Esophagus muscularis mucosa (tissue), 4 donors: ENCODE results near the gene PARP1. TPM values are rescaled to one million over a fixed set of nuclear protein-coding genes. Genes with fewer than 3 reads are reported as not detected.

Experiments used
- DNase-seq: peaks from one replicate; pipeline ENCODE4 v3.0.0-alpha.2; 2017; ENCODE audit errors: extremely low spot score
- H3K27ac ChIP-seq, 4 donors: fragments of 200-600 bp; sonication (generic); replicated peaks in 1 of 4; 1 replicate in 3 of 4; 2 replicates in 1 of 4; pipeline ENCODE4 v1.5.1; 2016 to 2019; ENCODE audit warnings: mild to moderate bottlenecking in 1 of 4
- H3K27me3 ChIP-seq, 4 donors: fragments of 200-600 bp; sonication (generic); one replicate each; pipeline versions ENCODE4 v1.5.1 to v1.6.0; 2016 to 2019
- H3K36me3 ChIP-seq, 4 donors: fragments of 200-600 bp; sonication (generic); one replicate each; pipeline ENCODE4 v1.5.1; 2016 to 2019
- H3K4me1 ChIP-seq, 4 donors: fragments of 200-600 bp; sonication (generic); one replicate each; pipeline ENCODE4 v1.5.1; 2016 to 2019
- H3K4me3 ChIP-seq, 4 donors: fragments of 200-600 bp; sonication (generic); 1 replicate in 2 of 4; 2 replicates in 2 of 4; pipeline ENCODE4 v1.5.1; 2016 to 2019; ENCODE audit warnings: mild to moderate bottlenecking in 4 of 4, moderate library complexity in 1 of 4
- H3K9me3 ChIP-seq, 4 donors: fragments of 200-600 bp; sonication (generic); 1 replicate in 3 of 4; 2 replicates in 1 of 4; pipeline ENCODE4 v1.5.1; 2016 to 2019
- CTCF ChIP-seq, 3 experiments: fragments of 200-600 bp in 2 of 3; fragments of 450-650 bp in 1 of 3; sonication (generic) in 2 of 3; IDR thresholded peaks; one replicate each; pipeline ENCODE4 v1.5.1; 2017 to 2019; ENCODE audit warnings: antibody characterized with exemption in 3 of 3, mild to moderate bottlenecking in 2 of 3, moderate library complexity in 1 of 3
- EP300 ChIP-seq: sonication (generic); formaldehyde crosslinking; IDR thresholded peaks from one replicate; pipeline ENCODE4 v1.6.1; 2017; ENCODE audit warnings: antibody characterized with exemption
- POLR2A ChIP-seq: fragments of 450-650 bp; IDR thresholded peaks from one replicate; pipeline ENCODE4 v1.6.1; 2017; ENCODE audit warnings: antibody characterized with exemption, moderate library complexity, mild to moderate bottlenecking, low read depth
- POLR2AphosphoS5 ChIP-seq, 2 donors: sonication (generic); formaldehyde crosslinking; IDR thresholded peaks; one replicate each; pipeline ENCODE4 v1.6.1; 2017; ENCODE audit warnings: antibody characterized with exemption in 2 of 2
- WGBS: methylation state at CpG from one replicate; pipeline ENCODE4 v1.1.5; 2018; 5-methylcytosine and 5-hydroxymethylcytosine counted together
- intact Hi-C: fragments of 100-400 bp; cut with DNase I; formaldehyde crosslinking; loops from one replicate; pipeline ENCODE4 v1.15.1; 2023
- total RNA-seq, 4 donors: library from RNA; depleted of rRNA; stranded (reverse); fragments of >200 nt; gene quantifications; one replicate each; pipeline versions ENCODE4 v1.1.0 to v1.2.1, GENCODE V29; 2016

PARP1 gene
- total RNA-seq, 4 donors from 2014 or later = 103 to 136 (median 108) TPM

- Histone ChIP-seq H3K27ac (peak overlapping the region; percentile 89 to 93 (median 90)), H3K36me3 (no peaks in the 10 kb centered on the region), H3K4me1 (peaks cover 34 to 42% (median 38%) of the 10 kb centered on the region in 4 donors), H3K27me3 (no peaks in the 10 kb centered on the region), H3K4me3 (peak overlapping the region; percentile 70 to 90 (median 82)), H3K9me3 (no peaks in the 10 kb centered on the region)
- TF ChIP-seq EP300 = no peak
- no peak for TF ChIP-seq POLR2AphosphoS5 (IDR thresholded peaks at IDR 0.05)
- TF ChIP-seq CTCF (IDR thresholded peaks at IDR 0.05) = no peak
- no peak for TF ChIP-seq POLR2A
- intact Hi-C loops = no loop called here
- 71% methylated on average over 20 of the region's 25 CpGs for WGBS
- no peak for DNase-seq
Measured at GRCh38 chr1:226408285-226409184, 642 bp upstream of the PARP1 start.

- DNase-seq = no peak
- no peaks in the 10 kb centered on the region for H3K27me3 ChIP-seq
- 0% methylated on average over 4 of the region's 4 CpGs for WGBS
- H3K9me3 ChIP-seq = no peaks in the 10 kb centered on the region
- H3K4me1 ChIP-seq = peaks cover 48 to 55% (median 52%) of the 10 kb centered on the region in 4 donors
- intact Hi-C loops = no loop called here
- peak overlapping the region; percentile 89 to 93 (median 90) for H3K27ac ChIP-seq
- peak overlapping the region; percentile 70 to 90 (median 82) for H3K4me3 ChIP-seq
- TF ChIP-seq EP300 (no peak), POLR2A (no peak), POLR2AphosphoS5 (IDR thresholded peaks at IDR 0.05) (no peak), CTCF (IDR thresholded peaks at IDR 0.05) (no peak)
- peaks cover 0 to 2% (median under 1%) of the 10 kb centered on the region in 4 donors for H3K36me3 ChIP-seq
Measured at GRCh38 chr1:226407199-226407496, 745 bp downstream of the PARP1 start.

GRCh38 chr1:226406401-226406881 is 1.5 kb downstream of the PARP1 start:
- intact Hi-C loops = no loop called here

GRCh38 chr1:226405411-226405988 is 2.4 kb downstream of the PARP1 start:
- no peak for TF ChIP-seq POLR2A
- no peak for TF ChIP-seq CTCF (IDR thresholded peaks at IDR 0.05)
- no peak for TF ChIP-seq EP300
- TF ChIP-seq POLR2AphosphoS5 (IDR thresholded peaks at IDR 0.05) = no peak
- Histone ChIP-seq H3K27ac (peak overlapping the region; percentile 89 to 93 (median 90)), H3K4me3 (peak overlapping the region in 1 of 4 donors; percentile 78), H3K27me3 (no peaks in the 10 kb centered on the region), H3K4me1 (peaks cover 62 to 72% (median 69%) of the 10 kb centered on the region in 4 donors), H3K36me3 (peaks cover 9 to 17% (median 15%) of the 10 kb centered on the region in 4 donors), H3K9me3 (no peaks in the 10 kb centered on the region)
- intact Hi-C loops = no loop called here
- WGBS = 73% methylated on average over 16 of the region's 16 CpGs
- no peak for DNase-seq

More at GRCh38 chr1:226406401-226406881, 1.5 kb downstream of the PARP1 start:
- 9% methylated on average over 10 of the region's 10 CpGs for WGBS
- Histone ChIP-seq H3K27me3 (no peaks in the 10 kb centered on the region), H3K4me3 (peak overlapping the region; percentile 70 to 90 (median 82)), H3K36me3 (peaks cover 6 to 8% (median 7%) of the 10 kb centered on the region in 4 donors), H3K9me3 (no peaks in the 10 kb centered on the region), H3K27ac (peak overlapping the region; percentile 89 to 93 (median 90)), H3K4me1 (peaks cover 53 to 63% (median 59%) of the 10 kb centered on the region in 4 donors)
- TF ChIP-seq POLR2AphosphoS5 (IDR thresholded peaks at IDR 0.05) = peak in 1 of 2 donors; percentile 41
- TF ChIP-seq POLR2A = no peak
- peak; percentile 15 for TF ChIP-seq EP300
- peak in 1 of 3 experiments; percentile 14 for TF ChIP-seq CTCF (IDR thresholded peaks at IDR 0.05)
- DNase-seq = no peak
